GM19463 (cell line): ENCODE data around the gene SRRM2.

Experiments
- ATAC-seq: cut with Tn5 transposase; IDR thresholded peaks from one replicate; pipeline ENCODE4 v1.9.1; 2021; ENCODE audit warnings: mild to moderate bottlenecking, moderate library complexity; ENCODE audit not compliant: unreplicated experiment

SRRM2 gene

DNA sequence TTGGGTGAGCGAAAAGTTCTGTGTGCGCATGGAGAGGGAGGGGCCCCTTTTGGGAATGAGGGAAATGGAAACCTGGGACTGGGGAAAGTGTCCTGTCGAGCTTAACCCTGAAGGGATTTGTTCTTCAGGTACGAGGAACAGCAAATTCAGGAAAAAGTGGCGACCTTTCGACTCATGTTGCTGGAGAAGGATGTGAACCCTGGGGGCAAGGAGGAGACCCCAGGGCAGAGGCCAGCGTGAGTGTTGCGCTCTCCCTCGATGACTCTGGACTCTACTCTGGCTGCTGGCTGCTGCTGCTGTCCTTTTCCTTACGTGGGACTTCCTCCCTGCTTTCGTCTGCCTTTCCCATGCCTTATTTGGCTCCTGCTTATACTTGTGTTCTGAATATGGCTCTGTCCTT, 4.9 kb downstream of the SRRM2 start:
- no peak for ATAC-seq

DNA sequence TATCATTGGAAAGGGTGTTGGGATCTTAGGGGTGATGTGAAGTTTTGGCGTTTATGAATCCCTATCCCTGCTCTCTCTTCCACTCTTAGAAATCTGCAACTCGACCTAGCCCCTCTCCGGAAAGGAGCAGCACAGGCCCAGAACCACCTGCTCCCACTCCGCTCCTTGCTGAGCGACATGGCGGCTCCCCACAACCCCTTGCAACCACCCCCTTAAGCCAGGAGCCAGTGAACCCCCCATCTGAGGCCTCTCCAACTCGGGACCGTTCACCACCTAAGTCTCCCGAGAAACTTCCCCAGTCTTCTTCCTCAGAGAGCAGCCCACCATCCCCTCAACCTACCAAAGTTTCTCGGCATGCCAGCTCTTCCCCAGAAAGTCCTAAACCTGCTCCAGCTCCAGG, 9.0 kb downstream of the SRRM2 start:
- no peak for ATAC-seq

DNA sequence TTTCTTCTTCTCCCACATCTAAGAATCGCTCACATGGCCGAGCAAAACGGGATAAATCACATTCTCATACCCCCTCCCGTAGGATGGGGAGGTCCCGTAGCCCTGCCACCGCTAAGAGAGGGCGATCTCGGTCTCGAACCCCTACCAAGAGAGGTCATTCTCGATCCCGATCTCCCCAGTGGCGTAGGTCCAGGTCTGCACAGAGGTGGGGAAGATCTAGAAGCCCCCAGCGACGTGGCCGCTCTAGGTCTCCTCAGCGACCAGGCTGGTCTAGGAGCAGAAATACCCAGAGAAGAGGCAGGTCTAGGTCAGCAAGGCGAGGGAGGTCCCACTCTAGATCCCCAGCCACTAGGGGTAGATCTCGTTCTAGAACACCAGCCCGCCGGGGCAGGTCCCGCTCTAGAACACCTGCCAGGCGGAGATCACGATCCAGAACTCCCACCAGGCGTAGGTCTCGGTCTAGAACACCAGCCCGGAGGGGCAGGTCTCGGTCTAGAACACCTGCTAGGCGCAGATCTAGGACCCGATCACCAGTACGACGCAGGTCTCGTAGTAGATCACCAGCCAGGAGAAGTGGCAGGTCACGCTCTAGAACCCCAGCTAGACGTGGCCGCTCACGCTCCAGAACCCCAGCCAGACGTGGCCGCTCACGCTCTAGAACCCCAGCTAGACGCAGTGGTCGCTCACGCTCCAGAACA, 9.6 kb downstream of the SRRM2 start:
- ATAC-seq: no peak

DNA sequence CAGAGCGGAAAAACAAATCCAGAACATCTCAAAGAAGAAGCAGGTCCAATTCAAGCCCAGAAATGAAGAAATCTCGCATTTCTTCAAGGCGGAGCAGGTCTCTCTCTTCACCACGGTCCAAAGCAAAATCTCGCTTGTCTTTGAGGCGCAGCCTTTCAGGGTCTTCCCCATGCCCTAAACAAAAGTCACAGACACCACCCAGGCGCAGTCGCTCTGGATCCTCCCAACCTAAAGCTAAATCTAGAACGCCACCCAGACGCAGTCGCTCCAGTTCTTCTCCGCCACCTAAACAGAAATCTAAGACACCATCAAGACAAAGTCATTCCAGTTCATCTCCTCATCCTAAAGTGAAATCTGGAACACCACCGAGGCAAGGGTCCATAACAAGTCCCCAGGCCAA, 10.3 kb downstream of the SRRM2 start:
- ATAC-seq: no peak

DNA sequence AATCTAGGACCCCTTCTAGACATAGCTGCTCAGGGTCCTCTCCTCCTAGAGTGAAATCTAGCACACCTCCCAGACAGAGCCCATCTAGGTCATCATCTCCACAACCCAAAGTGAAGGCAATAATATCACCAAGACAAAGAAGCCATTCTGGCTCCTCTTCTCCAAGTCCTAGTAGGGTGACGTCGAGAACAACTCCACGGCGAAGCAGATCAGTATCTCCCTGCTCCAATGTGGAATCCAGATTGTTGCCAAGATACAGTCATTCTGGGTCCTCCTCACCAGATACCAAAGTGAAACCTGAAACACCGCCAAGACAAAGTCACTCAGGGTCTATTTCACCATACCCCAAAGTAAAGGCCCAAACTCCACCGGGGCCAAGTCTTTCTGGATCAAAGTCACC, 10.7 kb downstream of the SRRM2 start:
- ATAC-seq: no peak

DNA sequence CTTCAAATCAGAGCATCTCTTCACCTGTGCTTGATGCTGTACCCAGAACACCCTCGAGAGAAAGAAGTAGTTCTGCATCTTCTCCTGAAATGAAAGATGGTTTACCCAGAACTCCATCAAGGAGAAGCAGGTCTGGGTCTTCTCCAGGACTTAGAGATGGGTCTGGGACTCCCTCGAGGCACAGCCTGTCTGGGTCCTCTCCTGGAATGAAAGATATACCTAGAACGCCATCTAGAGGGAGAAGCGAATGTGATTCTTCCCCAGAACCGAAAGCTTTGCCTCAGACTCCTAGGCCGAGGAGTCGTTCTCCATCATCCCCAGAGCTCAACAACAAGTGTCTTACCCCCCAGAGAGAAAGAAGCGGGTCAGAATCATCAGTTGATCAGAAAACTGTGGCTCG, 12.3 kb downstream of the SRRM2 start:
- ATAC-seq: no peak

DNA sequence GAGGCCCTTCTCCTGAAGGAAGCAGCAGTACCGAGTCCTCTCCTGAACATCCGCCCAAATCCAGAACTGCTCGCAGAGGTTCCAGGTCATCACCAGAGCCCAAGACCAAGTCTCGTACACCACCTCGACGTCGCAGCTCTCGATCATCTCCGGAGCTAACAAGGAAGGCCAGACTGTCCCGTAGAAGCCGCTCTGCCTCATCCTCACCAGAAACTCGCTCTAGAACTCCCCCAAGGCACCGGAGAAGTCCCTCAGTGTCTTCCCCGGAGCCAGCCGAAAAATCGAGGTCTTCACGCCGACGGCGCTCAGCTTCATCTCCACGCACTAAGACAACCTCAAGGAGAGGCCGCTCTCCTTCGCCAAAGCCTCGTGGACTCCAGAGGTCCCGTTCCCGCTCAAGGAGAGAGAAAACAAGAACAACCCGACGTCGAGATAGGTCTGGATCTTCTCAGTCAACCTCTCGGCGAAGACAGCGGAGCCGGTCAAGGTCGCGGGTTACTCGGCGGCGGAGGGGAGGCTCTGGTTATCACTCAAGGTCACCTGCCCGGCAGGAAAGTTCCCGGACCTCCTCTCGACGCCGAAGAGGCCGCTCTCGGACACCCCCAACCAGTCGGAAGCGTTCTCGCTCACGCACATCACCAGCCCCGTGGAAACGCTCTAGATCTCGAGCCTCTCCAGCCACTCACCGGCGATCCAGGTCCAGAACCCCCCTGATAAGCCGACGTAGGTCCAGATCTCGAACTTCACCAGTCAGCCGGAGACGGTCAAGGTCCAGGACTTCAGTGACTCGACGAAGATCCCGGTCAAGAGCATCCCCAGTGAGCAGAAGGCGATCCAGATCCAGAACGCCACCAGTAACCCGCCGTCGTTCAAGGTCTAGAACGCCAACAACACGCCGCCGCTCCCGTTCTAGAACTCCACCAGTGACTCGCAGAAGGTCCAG, 13.3 kb downstream of the SRRM2 start:
- no peak for ATAC-seq

DNA sequence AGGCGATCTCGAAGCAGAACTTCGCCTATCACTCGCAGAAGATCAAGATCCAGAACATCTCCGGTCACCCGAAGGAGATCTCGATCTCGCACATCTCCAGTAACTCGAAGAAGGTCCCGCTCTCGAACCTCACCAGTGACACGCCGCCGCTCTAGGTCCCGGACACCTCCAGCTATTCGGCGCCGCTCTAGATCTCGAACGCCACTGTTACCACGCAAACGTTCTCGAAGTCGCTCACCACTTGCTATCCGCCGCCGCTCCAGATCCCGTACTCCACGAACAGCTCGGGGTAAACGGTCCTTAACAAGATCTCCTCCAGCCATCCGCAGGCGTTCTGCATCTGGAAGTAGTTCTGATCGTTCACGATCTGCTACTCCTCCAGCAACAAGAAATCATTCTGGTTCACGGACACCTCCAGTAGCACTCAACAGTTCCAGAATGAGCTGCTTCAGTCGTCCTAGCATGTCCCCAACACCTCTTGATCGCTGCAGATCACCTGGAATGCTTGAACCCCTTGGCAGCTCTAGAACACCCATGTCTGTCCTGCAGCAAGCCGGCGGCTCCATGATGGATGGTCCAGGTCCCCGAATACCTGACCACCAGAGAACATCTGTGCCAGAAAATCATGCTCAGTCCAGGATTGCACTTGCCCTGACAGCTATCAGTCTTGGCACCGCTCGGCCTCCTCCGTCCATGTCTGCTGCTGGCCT, 14.1 kb downstream of the SRRM2 start:
- no peak for ATAC-seq

DNA sequence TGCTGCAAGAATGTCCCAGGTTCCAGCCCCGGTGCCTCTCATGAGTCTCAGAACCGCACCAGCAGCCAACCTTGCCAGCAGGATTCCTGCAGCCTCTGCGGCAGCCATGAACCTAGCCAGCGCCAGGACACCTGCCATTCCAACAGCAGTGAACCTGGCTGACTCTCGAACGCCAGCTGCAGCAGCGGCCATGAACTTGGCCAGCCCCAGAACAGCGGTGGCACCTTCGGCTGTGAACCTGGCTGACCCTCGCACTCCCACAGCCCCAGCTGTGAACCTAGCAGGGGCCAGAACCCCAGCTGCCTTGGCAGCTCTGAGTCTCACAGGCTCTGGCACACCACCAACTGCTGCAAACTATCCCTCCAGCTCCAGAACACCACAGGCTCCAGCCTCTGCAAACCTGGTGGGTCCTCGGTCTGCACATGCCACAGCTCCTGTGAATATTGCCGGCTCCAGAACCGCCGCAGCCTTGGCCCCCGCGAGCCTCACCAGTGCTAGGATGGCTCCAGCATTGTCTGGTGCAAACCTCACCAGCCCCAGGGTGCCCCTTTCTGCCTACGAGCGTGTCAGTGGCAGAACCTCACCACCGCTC, 14.8 kb downstream of the SRRM2 start:
- ATAC-seq: no peak

DNA sequence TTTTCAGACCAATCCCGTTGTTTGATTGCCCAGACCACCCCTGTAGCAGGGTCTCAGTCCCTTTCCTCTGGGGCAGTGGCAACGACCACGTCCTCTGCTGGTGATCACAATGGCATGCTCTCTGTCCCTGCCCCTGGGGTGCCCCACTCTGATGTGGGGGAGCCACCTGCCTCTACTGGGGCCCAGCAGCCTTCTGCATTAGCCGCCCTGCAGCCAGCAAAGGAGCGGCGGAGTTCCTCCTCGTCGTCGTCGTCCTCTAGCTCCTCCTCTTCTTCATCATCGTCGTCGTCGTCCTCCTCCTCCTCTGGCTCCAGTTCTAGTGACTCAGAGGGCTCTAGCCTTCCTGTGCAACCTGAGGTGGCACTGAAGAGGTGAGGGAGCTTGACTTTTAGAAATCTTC, 15.5 kb downstream of the SRRM2 start:
- ATAC-seq: no peak

DNA sequence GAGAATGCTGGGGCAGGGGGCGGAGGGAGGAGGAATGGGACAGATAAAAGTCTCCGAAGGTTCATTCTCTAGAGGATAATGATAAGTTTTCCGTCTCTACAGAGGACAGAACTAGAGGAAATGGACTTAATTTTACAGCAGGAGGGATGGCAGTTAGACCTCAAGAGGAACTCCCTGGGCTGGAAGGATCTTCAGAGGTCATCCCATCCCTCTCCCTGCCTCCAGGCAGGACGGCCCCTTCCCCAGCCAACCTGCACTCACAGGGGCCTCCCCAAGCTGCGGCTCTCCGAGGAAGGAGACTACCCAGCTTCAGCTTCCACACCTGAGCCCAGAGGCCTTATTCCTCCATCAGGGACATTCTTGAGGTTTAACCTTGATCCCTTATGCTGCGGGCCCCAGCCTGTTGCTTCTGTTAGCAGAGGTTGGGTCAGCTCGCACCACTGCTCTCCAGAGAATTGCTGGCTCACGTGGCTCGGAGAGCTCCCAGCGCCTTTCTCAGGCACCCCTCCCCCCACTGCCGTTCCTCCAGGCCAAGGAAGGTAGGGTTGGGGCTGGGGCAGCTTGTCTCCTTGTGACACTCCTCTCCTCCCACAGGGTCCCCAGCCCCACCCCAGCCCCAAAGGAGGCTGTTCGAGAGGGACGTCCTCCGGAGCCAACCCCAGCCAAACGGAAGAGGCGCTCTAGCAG, 16.1 kb downstream of the SRRM2 start:
- no peak for ATAC-seq

DNA sequence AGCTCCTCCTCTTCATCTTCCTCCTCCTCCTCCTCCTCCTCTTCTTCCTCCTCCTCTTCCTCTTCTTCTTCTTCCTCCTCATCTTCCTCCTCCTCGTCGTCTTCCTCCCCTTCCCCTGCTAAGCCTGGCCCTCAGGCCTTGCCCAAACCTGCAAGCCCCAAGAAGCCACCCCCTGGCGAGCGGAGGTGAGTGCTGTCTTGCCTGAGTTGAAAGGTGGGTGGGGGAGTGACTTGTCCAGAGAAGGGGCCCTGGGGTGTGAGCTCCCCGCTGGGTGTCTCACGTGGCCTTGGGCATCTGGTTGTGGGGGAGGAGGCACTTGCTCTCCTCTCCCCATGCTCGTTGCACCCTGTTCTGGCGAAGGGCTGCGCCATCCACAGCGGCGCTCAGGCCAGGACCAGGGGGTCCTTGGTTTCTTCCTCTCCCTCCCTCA, 16.7 kb downstream of the SRRM2 start:
- ATAC-seq: no peak

DNA sequence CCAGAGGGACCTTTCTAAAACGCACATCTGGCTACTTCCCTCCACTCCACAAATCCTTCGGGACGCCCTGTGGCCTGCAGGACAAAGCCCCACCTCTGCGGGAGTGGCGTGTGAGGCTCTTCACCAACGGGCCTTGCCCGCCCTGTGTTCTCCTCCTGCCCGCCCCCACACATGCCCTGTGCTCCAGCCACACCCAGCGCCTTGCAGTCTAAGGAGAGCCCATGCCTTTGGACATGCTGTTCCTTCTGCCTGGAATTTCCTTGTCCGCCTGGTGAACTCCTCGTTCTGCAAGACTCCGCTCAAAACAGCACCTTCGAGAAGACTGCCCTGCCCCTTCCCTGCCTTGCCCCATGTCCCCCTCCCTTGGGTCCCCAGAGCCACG, 17.2 kb downstream of the SRRM2 start:
- ATAC-seq: no peak

DNA sequence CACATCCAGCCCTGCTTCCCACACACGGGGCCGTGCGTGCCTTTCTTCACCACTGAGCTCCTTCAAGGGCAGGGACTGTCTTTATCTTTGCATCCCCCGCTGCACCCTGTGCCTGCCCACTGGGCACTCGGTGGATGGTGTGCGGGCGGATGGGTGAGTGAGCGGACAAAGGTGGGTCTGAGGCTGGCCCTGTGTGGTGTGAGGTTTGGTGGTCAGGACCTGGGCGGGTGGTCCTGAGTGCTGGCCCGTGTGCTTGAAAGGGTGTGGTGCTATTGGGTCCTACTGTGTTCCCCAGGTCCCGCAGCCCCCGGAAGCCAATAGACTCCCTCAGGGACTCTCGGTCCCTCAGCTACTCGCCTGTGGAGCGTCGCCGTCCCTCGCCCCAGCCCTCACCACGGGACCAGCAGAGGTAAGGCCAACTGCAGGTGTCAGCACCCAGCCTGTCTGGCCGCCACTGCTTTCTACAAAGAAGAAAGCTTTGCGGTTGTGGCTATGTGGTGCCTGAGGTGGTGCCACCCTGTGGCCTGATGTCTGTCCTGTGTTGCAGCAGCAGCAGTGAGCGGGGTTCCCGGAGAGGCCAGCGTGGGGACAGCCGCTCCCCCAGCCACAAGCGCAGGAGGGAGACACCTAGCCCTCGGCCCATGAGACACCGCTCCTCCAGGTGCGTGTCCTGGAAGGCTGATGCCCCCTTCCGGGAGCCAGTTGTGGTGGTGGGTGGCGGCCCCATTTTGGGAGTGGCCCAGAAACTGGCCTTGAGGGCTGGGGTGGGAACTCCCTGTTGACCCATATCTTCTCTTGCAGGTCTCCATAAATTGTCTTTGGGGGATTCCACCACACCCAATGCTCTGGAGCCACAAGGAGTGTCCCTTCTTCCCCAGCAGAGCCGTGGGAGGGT, 17.9 kb downstream of the SRRM2 start:
- ATAC-seq: no peak

DNA sequence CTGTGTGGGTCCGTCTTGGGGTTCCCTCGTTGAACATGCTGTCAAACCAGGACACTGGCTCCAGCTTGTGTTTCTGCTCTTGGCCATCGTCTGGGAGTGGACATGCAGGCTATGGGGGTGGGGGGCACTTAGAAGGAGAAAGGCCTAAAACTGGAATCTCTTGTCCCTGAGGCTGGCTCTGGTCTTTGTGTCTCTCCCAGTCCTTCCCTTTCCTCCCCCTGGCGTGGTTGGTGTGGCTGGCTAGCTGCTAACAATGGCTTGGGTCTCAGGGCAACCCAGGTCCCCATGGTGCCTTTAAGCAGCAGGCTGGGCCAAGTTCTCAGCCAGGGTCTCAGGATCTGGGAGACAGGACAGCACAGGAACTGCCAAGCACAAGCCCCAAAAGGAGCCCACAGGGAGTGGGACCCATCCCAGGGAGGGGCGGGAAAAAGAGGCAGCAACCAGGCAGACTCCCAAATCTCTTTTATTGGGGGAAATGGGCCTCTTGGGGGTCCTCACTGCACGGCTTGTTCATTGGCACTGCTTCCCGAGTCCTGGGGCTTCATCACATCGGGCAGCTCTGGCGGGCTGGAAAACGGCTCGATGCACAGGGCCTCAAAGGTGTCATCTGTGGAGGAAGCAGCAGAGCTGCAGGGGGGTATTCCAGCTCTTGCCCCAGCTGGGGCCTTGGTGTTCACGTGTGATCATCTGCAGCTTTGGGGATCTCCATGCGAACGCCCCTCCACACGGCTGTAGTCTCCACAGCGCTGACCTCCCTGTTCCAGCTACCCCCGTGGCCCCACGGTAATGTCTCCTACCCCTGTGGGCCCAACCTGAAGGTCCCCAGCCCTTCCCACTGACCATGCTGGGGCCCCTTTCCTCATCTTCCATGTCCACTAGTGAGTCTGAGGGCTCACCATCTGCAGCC, 19.3 kb downstream of the SRRM2 start:
- ATAC-seq: no peak

DNA sequence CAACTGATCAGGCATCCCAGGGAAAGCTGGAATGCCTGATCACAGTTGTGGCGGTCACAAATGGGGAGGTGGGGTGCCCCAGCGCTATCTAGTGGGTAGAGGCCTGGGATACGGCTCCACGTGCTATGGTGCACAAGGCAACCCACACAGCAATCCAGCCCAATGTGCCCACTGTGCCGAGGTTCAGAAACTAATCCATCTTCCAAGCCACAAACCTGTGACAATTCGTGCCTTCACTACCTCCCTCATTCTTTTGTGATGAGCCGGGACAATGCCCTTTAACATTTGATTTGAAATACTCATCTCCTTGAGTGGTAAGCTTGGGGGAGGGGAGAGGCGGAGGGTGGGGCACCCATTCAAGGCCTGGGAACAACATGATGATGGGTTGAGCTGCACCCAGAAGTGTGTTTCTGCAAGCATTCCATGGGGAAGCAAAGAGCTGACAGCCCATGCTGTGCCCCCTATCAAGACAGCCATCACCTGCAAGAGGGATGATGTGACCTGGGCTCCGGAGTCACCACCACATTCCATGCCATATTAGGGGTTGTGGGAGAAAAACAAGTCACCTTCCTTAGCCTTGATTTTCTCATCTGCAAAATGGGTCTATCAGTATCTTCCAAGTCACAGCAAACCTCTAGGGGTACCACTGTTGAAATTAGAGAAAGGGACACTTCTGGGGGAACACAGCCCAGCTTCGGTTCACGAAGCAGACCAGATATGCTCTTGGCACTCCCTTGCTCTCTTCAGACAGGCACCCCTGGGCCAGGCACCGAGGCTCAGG, 20.9 kb downstream of the SRRM2 start:
- no peak for ATAC-seq

DNA sequence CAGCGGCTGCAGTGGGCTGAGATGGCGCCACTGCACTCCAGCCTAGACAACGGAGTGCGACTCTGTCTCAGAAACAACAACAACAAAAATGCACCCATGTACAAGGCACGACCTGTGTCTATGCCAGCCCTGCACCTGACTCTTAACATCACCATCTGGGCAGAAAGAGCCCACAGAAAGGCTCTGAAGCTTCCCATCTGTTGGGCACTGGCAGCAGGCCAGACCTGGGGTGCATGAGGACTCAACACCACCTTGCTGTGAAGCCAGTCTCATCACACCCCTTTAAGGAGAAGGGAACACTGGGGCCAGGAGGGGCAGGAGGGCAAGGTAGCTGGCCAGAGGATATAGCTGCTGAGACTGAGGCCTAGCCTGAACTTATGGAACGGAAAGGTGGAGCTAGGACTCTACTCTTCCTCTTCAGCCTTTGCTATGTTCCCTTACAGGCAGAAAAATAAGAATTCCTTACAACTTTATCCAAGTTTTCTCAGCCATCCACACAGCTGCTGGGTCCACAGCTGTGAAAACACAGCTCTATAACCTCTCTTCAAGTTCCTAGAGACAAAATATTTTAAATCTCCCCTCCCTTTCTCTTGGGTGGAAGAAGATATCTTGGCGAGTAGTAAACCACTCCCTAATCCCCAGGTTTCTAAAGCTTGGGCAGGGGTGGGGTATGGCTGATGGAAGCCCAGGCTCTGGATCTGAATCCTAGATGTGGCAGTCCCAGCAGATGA, 21.9 kb downstream of the SRRM2 start:
- no peak for ATAC-seq
